Ureter (tissue), 1 donor: Measurements from ENCODE around the gene XPNPEP3. TPM values are rescaled to one million over a fixed set of nuclear protein-coding genes. Genes with fewer than 3 reads are reported as not detected.
"Not testable (repeated sequence)": the region's sequence is repeated elsewhere in the genome, so short reads cannot be mapped to it uniquely, and the experiment has no call there.

Experiments used
- DNase-seq: peaks from one replicate; pipeline ENCODE4 v3.0.0-alpha.2; 2020; ENCODE audit warnings: low spot score
- total RNA-seq: library from RNA; stranded (reverse); gene quantifications from one replicate; pipeline ENCODE4 v1.2.4, GENCODE V29; 2023
- donor health status: DM: yes; HTN: yes; CAD: no.

XPNPEP3 gene
- total RNA-seq, 1 donor from 2014 or later = 26.8 TPM

- no peak for DNase-seq
These were observed 434 bp downstream of the XPNPEP3 start for GRCh38 chr22:40857309-40857855.

- no peak for DNase-seq
These were observed 5.1 kb downstream of the XPNPEP3 start, which contains the start of gene DNAJB7 for GRCh38 chr22:40862013-40862412. TSS of gene DNAJB7 (minus strand) at chr22:40862113. CDS start at chr22:40861994, 119 bp downstream.

GRCh38 chr22:40862537-40862936 lies 5.6 kb downstream of the XPNPEP3 start:
- no peak for DNase-seq

GRCh38 chr22:40867109-40867508 lies 10.2 kb downstream of the XPNPEP3 start:
- no peak for DNase-seq

GRCh38 chr22:40868379-40868778 lies 11.4 kb downstream of the XPNPEP3 start:
- not testable (repeated sequence) for DNase-seq

- no peak for DNase-seq
These were observed 17.1 kb downstream of the XPNPEP3 start for GRCh38 chr22:40874016-40874415.

GRCh38 chr22:40875111-40875510 lies 18.2 kb downstream of the XPNPEP3 start:
- no peak for DNase-seq

- no peak for DNase-seq
These were observed 20.0 kb downstream of the XPNPEP3 start for GRCh38 chr22:40876907-40877306.

- no peak for DNase-seq
These were observed 20.5 kb downstream of the XPNPEP3 start for GRCh38 chr22:40877488-40877887.

- no peak for DNase-seq
These were observed 22.0 kb downstream of the XPNPEP3 start for GRCh38 chr22:40878922-40879321.

GRCh38 chr22:40889116-40889515 lies 32.2 kb downstream of the XPNPEP3 start:
- no peak for DNase-seq

- no peak for DNase-seq
These were observed 33.9 kb downstream of the XPNPEP3 start for GRCh38 chr22:40890881-40891280.

- DNase-seq = no peak
These were observed 37.5 kb downstream of the XPNPEP3 start for GRCh38 chr22:40894417-40894816.

GRCh38 chr22:40898850-40899357 lies 42.0 kb downstream of the XPNPEP3 start:
- no peak for DNase-seq

GRCh38 chr22:40904101-40904500 lies 47.2 kb downstream of the XPNPEP3 start:
- no peak for DNase-seq

GRCh38 chr22:40908895-40909294 lies 51.9 kb downstream of the XPNPEP3 start:
- DNase-seq = no peak

- DNase-seq = no peak
These were observed 54.8 kb downstream of the XPNPEP3 start for GRCh38 chr22:40911772-40912171.

GRCh38 chr22:40912987-40913386 lies 56.0 kb downstream of the XPNPEP3 start:
- DNase-seq = not testable (repeated sequence)

GRCh38 chr22:40919446-40919845 lies 62.5 kb downstream of the XPNPEP3 start:
- no peak for DNase-seq

- no peak for DNase-seq
These were observed 63.6 kb downstream of the XPNPEP3 start for GRCh38 chr22:40920526-40920925.

- no peak for DNase-seq
These were observed 65.7 kb downstream of the XPNPEP3 start for GRCh38 chr22:40922484-40923303.

GRCh38 chr22:40928657-40929056 lies 71.7 kb downstream of the XPNPEP3 start:
- no peak for DNase-seq

GRCh38 chr22:40932396-40932795 lies 75.4 kb downstream of the XPNPEP3 start:
- DNase-seq = no peak
